ENCODE measurements around the gene MFRP. TPM values are rescaled to one million over a fixed set of nuclear protein-coding genes. Genes with fewer than 3 reads are reported as not detected.

Gene MFRP
- total RNA-seq, 2 donors from 2014 or later = not detected

- no peak overlapping the region for H3K4me3 Mint-ChIP-seq
- no peaks in the 10 kb centered on the region for H3K36me3 Mint-ChIP-seq
- H3K4me1 Mint-ChIP-seq (ENCODE audit: low read depth in 2 of 2) = peaks cover 0 to 7% of the 10 kb centered on the region in 2 donors
- ATAC-seq = no peak
- DNase-seq (ENCODE audit: low spot score) = no peak
- H3K27ac Mint-ChIP-seq = no peak overlapping the region
- no peaks in the 10 kb centered on the region for H3K9me3 Mint-ChIP-seq
- H3K27me3 Mint-ChIP-seq = peaks cover 0 to 7% of the 10 kb centered on the region in 2 donors
Observed at GRCh38 chr11:119377112-119377901, 30.8 kb upstream of the MFRP start.

- Mint-ChIP-seq H3K36me3 (no peaks in the 10 kb centered on the region), H3K9me3 (no peaks in the 10 kb centered on the region), H3K27ac (no peak overlapping the region), H3K4me1 (ENCODE audit: low read depth in 2 of 2) (peaks cover 0 to 2% of the 10 kb centered on the region in 2 donors), H3K27me3 (peaks cover 0 to 8% of the 10 kb centered on the region in 2 donors), H3K4me3 (no peak overlapping the region)
- DNase-seq (ENCODE audit: low spot score) (no peak), ATAC-seq (no peak)
Observed at GRCh38 chr11:119376197-119376847, 29.8 kb upstream of the MFRP start.

GRCh38 chr11:119375337-119376196, 29.1 kb upstream of the MFRP start:
- ATAC-seq (no peak), DNase-seq (ENCODE audit: low spot score) (no peak)
- Mint-ChIP-seq H3K9me3 (no peaks in the 10 kb centered on the region), H3K27ac (no peak overlapping the region), H3K36me3 (no peaks in the 10 kb centered on the region), H3K4me1 (ENCODE audit: low read depth in 2 of 2) (peaks cover 0 to 2% of the 10 kb centered on the region in 2 donors), H3K27me3 (peaks cover 0 to 10% of the 10 kb centered on the region in 2 donors), H3K4me3 (no peak overlapping the region)

GRCh38 chr11:119374632-119375336, 28.3 kb upstream of the MFRP start:
- Mint-ChIP-seq H3K27ac (no peak overlapping the region), H3K4me1 (ENCODE audit: low read depth in 2 of 2) (peaks cover 0 to 2% of the 10 kb centered on the region in 2 donors), H3K27me3 (peaks cover 0 to 10% of the 10 kb centered on the region in 2 donors), H3K9me3 (no peaks in the 10 kb centered on the region), H3K36me3 (no peaks in the 10 kb centered on the region), H3K4me3 (no peak overlapping the region)
- no peak for DNase-seq (ENCODE audit: low spot score)
- ATAC-seq = no peak

DNA sequence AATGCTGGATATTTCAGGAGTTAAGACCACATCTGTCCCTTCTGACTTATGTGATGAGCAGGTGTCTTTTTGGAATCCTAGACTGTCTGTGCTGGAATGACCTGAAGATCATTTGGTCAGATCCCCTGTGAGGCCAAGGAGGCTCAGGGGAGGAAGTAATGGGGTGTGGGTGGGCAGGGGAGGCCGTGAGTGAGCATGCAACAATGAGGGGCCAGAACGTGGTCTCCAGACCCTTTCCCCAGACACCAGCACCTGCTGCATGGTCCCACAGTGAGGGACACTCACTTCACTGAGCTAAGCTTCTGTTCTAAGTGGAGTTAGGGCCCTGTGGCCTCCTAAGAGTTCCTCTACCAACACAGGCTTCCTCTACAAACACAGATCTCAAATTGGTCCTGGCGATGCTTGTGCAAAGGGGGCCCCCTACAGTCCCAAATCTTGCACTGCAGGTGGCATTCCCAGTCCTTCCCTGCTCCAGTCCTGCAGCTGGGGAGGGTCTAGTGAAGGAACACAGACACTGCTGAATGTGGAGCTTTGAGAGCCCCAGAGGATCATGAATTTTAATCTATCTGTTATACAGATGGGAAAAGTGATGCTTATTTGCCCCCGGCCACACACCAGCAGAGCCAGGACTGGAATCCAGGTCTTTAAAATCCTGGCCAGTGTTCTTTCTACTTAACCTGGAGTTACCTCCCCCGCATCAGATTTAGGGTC, 27.6 kb upstream of the MFRP start:
- no peaks in the 10 kb centered on the region for H3K36me3 Mint-ChIP-seq
- peaks cover 0 to 11% of the 10 kb centered on the region in 2 donors for H3K27me3 Mint-ChIP-seq
- H3K27ac Mint-ChIP-seq = no peak overlapping the region
- DNase-seq (ENCODE audit: low spot score) = no peak
- H3K4me3 Mint-ChIP-seq = no peak overlapping the region
- no peaks in the 10 kb centered on the region for H3K9me3 Mint-ChIP-seq
- peak in 1 of 2 donors; percentile 54 for ATAC-seq
- H3K4me1 Mint-ChIP-seq (ENCODE audit: low read depth in 2 of 2) = peaks cover 0 to 2% of the 10 kb centered on the region in 2 donors

DNA sequence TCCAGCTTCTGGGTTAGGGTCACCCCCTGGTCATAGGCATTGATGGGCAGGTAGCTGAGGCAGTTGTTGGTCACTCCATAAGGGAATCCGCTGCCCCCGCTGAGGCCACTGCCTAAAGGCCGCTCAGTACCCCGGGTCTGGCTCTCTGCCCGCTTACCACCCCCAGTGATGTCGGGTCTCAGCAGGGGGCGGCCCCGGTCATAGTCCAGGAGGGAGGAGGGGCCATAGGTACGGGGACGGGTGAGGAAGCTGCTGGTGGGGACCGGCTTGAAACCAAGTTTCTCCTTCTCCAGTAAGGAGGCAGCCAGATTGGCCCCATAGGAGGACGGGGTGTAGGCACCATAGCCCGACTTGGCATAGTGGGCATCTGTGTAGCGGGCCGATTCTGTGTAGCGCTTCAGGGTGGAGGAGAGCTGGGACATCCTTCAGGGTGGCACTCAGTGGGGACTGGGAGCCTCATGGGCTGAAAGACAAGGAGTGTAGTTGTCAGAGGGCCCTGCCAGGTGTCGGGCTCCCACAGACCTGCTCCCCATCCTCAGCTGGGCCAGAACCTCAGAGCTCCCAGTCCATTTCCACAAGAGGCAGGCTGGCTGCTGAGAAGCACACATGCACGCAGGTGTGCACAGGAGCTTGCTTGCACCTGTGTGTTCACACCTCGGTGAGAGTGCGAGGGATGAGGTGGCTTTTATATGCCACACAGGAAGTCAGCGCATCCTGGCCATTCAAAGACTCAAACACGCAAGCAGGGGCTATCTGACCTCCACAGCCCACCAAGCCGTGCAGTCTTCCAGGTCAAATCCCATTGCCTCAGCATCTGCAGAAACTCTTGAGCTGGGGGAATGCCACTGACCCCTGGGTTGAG, 26.8 kb upstream of the MFRP start:
- H3K4me1 Mint-ChIP-seq (ENCODE audit: low read depth in 2 of 2) = peaks cover 0 to 2% of the 10 kb centered on the region in 2 donors
- no peaks in the 10 kb centered on the region for H3K9me3 Mint-ChIP-seq
- no peak overlapping the region for H3K4me3 Mint-ChIP-seq
- no peaks in the 10 kb centered on the region for H3K36me3 Mint-ChIP-seq
- no peak overlapping the region for H3K27ac Mint-ChIP-seq
- no peak for DNase-seq (ENCODE audit: low spot score)
- no peak for ATAC-seq
- H3K27me3 Mint-ChIP-seq = peaks cover 0 to 10% of the 10 kb centered on the region in 2 donors

DNA sequence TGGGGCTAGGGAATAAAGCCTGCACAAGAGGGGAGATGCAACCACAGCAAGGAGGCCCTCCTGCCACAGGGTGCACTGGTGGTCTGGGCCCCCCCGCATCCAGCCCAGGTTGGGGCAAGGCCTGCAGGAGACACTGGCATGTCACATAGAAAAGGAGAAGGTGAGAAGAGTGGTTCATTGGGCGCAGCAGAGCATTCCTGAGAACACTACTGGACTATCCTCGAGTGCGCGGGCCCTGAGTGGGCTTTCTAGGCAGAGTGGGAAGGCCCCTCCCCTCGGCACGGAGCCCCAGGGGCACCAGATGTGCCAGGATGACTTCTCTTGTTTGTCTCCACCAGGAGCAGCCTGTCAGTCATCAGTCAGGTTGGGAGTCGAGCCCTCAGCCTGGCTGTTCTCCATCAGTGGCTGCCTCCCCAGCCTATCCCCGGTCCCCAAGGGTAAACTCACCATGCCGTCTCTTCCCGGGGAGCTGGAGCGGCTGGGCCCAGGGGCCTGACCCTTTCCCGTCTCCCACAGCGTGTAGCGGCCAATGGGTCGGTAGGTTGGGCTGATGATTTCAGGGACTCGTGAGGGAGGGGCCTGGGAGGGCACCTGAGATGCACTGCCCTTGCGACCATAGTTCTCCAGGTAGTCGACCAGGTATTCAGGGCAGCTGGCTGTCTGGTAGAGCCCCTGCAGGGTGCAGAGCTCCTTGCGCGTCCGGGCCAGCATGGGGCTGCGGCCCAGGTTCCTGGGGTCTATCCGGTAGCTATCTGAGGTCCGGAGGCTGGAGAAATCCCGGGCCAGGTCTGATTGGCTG, 26.0 kb upstream of the MFRP start:
- peaks cover 0 to 13% of the 10 kb centered on the region in 2 donors for H3K27me3 Mint-ChIP-seq
- H3K4me3 Mint-ChIP-seq = no peak overlapping the region
- peaks cover 0 to 2% of the 10 kb centered on the region in 2 donors for H3K4me1 Mint-ChIP-seq (ENCODE audit: low read depth in 2 of 2)
- no peak overlapping the region for H3K27ac Mint-ChIP-seq
- H3K36me3 Mint-ChIP-seq = no peaks in the 10 kb centered on the region
- no peak for DNase-seq (ENCODE audit: low spot score)
- ATAC-seq = no peak
- H3K9me3 Mint-ChIP-seq = no peaks in the 10 kb centered on the region

GRCh38 chr11:119371778-119372182, 25.3 kb upstream of the MFRP start:
- Mint-ChIP-seq H3K27ac (no peak overlapping the region), H3K9me3 (no peaks in the 10 kb centered on the region), H3K4me1 (ENCODE audit: low read depth in 2 of 2) (peaks cover 0 to 2% of the 10 kb centered on the region in 2 donors), H3K4me3 (no peak overlapping the region), H3K36me3 (no peaks in the 10 kb centered on the region), H3K27me3 (peaks cover 7 to 13% of the 10 kb centered on the region in 2 donors)
- DNase-seq (ENCODE audit: low spot score) (no peak), ATAC-seq (no peak)

DNA sequence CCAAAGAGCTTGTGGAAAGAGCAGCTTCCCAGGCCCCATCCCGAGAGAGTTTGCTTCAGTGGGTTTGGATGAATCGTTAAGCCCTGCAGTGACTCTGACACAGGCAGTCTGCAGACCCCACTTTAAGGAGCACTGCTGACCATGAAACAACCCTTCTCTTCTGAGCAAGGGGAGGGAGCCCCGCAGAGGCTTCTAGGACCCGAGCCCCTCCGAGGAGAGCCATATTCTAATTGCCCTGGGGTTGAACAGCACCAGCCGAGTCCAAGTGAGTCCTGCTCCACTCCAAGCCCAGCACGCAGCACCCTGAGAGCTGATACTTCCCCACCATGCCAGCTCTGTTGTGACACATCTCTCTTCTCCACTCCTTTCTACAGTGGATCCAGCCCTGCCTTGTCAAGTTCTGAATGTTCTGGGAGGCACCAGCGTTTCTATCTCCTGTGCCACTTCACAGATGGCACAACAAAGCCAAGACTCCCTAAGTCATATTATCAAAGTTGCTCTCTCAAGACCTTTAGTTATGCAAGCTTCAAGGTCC, 24.6 kb upstream of the MFRP start:
- Mint-ChIP-seq H3K4me1 (ENCODE audit: low read depth in 2 of 2) (peaks cover 0 to 2% of the 10 kb centered on the region in 2 donors), H3K9me3 (no peaks in the 10 kb centered on the region), H3K27me3 (peaks cover 13 to 20% of the 10 kb centered on the region in 2 donors), H3K27ac (no peak overlapping the region), H3K4me3 (no peak overlapping the region), H3K36me3 (no peaks in the 10 kb centered on the region)
- ATAC-seq (no peak), DNase-seq (ENCODE audit: low spot score) (no peak)

DNA sequence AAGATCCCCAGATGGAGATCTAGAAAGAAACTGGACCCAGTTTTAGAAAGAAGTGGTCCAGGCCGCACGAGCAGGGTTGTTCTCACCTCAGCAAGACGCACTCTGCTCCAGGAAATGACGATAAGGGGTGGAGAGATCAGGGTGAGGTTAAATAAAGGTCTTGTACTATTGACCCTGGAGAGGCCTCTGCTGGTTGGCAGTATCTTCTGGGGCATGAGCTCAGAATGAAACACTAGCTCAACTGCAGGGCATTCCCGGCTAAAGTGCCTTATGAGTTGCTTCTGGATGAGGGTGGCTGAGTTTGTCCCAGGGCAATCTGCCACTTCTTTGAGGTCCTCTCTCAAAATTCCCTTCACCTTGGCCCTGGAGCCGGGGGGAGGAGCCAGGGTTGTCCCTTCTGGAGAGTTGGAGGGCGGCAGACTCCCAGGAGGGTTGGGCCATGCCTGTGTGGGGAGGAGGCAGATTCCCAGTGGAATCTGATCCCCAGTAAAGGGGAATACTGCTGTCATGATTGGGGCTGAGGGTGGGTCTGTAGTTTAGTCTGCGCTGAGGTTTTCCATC, 24.1 kb upstream of the MFRP start:
- Mint-ChIP-seq H3K4me1 (ENCODE audit: low read depth in 2 of 2) (peaks cover 0 to 2% of the 10 kb centered on the region in 2 donors), H3K9me3 (no peaks in the 10 kb centered on the region), H3K4me3 (no peak overlapping the region), H3K27me3 (peaks cover 18 to 22% of the 10 kb centered on the region in 2 donors), H3K27ac (no peak overlapping the region), H3K36me3 (no peaks in the 10 kb centered on the region)
- no peak for DNase-seq (ENCODE audit: low spot score)
- ATAC-seq = peak in 1 of 2 donors; percentile 49
